H1 (cell line): Measurements from ENCODE around the gene PRR3. TPM values are rescaled to one million over a fixed set of nuclear protein-coding genes. Genes with fewer than 3 reads are reported as not detected.

Experiments
- BACH1 ChIP-seq: IDR thresholded peaks from 2 replicates; pipeline ENCODE4 v1.6.1; 2012; ENCODE audit warnings: low read length, improper control_type of control experiment
- CHD7 ChIP-seq: fragments of 300-600 bp; sonication (generic); IDR thresholded peaks from 2 replicates; pipeline ENCODE4 v1.7.1; 2012; ENCODE audit warnings: low read length, moderate library complexity, mild to moderate bottlenecking, inconsistent platforms; ENCODE audit not compliant: insufficient replicate concordance
- TEAD4 ChIP-seq: IDR thresholded peaks from 2 replicates; pipeline ENCODE4 v1.6.1; 2012; ENCODE audit warnings: low read depth, low read length, inconsistent platforms, mixed read lengths
- polyA plus RNA-seq, 7 experiments: library from polyadenylated mRNA; depleted of rRNA in 3 of 7; stranded (reverse) in 5 of 7; unstranded in 2 of 7; fragments of >200 nt in 5 of 7; fragments of 200-250 nt in 2 of 7; gene quantifications; 1 replicate in 5 of 7; 2 replicates in 1 of 7; 4 replicates in 1 of 7; pipeline versions ENCODE4 v1.2.1 to v1.2.3, GENCODE V29; 2011 to 2013; ENCODE audit warnings: missing spikeins in 2 of 7, mixed read lengths in 2 of 7
- total RNA-seq: library from RNA; stranded (reverse); fragmentation: NEBNext Ultra II Directional; extraction: Animal tissue kit (Norgen Biotek cat#: 25700); gene quantifications from 2 replicates; pipeline ENCODE4 v1.2.1, GENCODE V29; 2021

The PRR3 gene
- total and polyA plus RNA-seq, 2 of the 8 experiments (the other 6 are each of a cell fraction or from before 2014, with no cell fraction given), result 10.5 to 24.2 TPM

DNA sequence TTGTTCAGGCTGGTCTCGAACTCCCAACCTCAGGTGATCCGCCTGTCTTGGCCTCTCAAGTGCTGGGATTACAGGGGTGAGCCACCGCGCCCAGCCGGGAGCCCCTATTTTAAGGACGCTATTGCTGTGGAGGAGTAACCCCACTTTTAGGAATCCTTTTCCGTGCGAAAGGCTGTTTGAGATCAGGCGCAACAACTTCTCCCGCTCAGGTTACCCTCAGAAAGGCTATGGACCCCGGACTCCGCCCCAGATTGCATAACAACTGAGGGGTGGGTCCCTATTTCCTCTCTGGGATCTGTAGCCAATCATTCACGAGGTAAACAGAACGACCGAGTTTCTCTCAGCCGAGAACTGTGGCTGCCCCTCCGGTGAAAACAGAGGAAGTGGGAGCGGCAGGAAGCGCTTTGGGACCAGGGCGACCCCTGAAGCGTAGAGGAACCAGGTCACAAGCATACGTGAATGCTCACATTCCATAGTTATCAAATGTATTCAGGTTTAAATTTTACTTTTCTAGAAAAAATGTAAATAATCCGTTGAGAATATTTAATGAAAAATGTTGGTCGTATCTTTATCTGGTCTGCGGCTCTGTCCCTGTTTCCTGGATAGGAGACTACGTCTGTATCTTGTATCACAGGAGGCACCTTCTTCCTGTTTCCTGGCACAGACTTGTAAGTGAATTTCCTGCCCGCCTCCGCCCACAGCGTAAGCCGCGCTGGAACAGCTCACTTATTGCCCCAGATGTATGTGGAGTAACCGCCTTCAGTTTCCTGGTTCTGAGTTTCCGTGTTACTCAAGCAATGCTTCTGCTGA is 40.9 kb upstream of the PRR3 start (continued):
- TF ChIP-seq BACH1 (0 out of 2 replicates have a peak, but pooled peaks have one; percentile 20), TEAD4 (no peak), CHD7 (no peak)
